Spleen (tissue), 11 donors: ENCODE data around the gene BIRC6. TPM values are rescaled to one million over a fixed set of nuclear protein-coding genes. Genes with fewer than 3 reads are reported as not detected.
"Not testable (repeated sequence)": the region's sequence is repeated elsewhere in the genome, so short reads cannot be mapped to it uniquely, and the experiment has no call there.

Experiments
- DNase-seq: peaks from one replicate; pipeline ENCODE4 v3.0.0-alpha.2; 2020
- H3K27ac ChIP-seq, 8 donors: fragments of 200-600 bp; sonication (generic) in 7 of 8; 1 replicate in 4 of 8; 2 replicates in 4 of 8; pipeline versions ENCODE4 v1.5.0 to v1.8.0; 2016 to 2021; ENCODE audit warnings: inconsistent platforms in 4 of 8, mild to moderate bottlenecking in 4 of 8, moderate library complexity in 1 of 8
- H3K27me3 ChIP-seq, 7 donors: fragments of 200-600 bp; sonication (generic) in 6 of 7; replicated peaks in 1 of 7; 1 replicate in 4 of 7; 2 replicates in 3 of 7; pipeline versions ENCODE4 v1.5.0 to v1.8.0; 2016 to 2021; ENCODE audit warnings: inconsistent platforms in 3 of 7, mild to moderate bottlenecking in 1 of 7
- H3K36me3 ChIP-seq, 6 donors: fragments of 200-600 bp; sonication (generic) in 5 of 6; 1 replicate in 4 of 6; 2 replicates in 2 of 6; pipeline versions ENCODE4 v1.5.0 to v1.8.0; 2016 to 2021; ENCODE audit warnings: inconsistent platforms in 2 of 6
- H3K4me1 ChIP-seq, 6 donors: fragments of 200-600 bp; sonication (generic) in 5 of 6; 1 replicate in 3 of 6; 2 replicates in 3 of 6; pipeline versions ENCODE4 v1.5.0 to v1.8.0; 2016 to 2021; ENCODE audit warnings: inconsistent platforms in 3 of 6
- H3K4me3 ChIP-seq, 8 donors: fragments of 200-600 bp; sonication (generic) in 7 of 8; 1 replicate in 4 of 8; 2 replicates in 4 of 8; pipeline versions ENCODE4 v1.5.0 to v1.8.0; 2016 to 2021; ENCODE audit warnings: inconsistent platforms in 4 of 8, mild to moderate bottlenecking in 4 of 8, moderate library complexity in 2 of 8
- H3K9me3 ChIP-seq, 8 donors: fragments of 200-600 bp; sonication (generic) in 7 of 8; 1 replicate in 4 of 8; 2 replicates in 4 of 8; pipeline versions ENCODE4 v1.5.0 to v1.8.0; 2016 to 2021; ENCODE audit warnings: inconsistent platforms in 4 of 8
- POLR2A ChIP-seq, 3 donors: fragments of 450-650 bp; IDR thresholded peaks; one replicate each; pipeline ENCODE4 v1.5.1; 2017; ENCODE audit warnings: antibody characterized with exemption in 3 of 3, mild to moderate bottlenecking in 1 of 3
- POLR2AphosphoS5 ChIP-seq, 3 donors: sonication (generic); formaldehyde crosslinking; IDR thresholded peaks; one replicate each; pipeline ENCODE4 v1.5.1; 2017; ENCODE audit warnings: antibody characterized with exemption in 3 of 3
- WGBS, 5 donors: extraction: QIAGEN DNeasy Blood & Tissue Kit in 3 of 5; methylation state at CpG; one replicate each; pipeline versions ENCODE4 v1.1.5 to v1.1.7; 2013 to 2018; 5-methylcytosine and 5-hydroxymethylcytosine counted together
- intact Hi-C: fragments of 100-400 bp; cut with DNase I; formaldehyde crosslinking; loops from one replicate; pipeline ENCODE4 v1.15.0; 2023; ENCODE audit warnings: low total_unique reads
- polyA plus RNA-seq, 3 donors: library from polyadenylated mRNA; stranded (reverse); fragments of 200-250 nt; gene quantifications; one replicate each; pipeline ENCODE4 v1.2.1, GENCODE V29; 2013
- total RNA-seq, 7 donors: library from RNA; depleted of rRNA in 3 of 7; stranded (reverse); fragments of >200 nt in 3 of 7; fragmentation: NEBNext Ultra II Directional in 4 of 7; extraction: Animal tissue kit (Norgen Biotek cat#: 25700) in 4 of 7; gene quantifications; one replicate each; pipeline versions ENCODE4 v1.1.0 to v1.2.1, GENCODE V29; 2016 to 2021
- TF ChIP-seq, protein P1 (sequence below), 11 experiments: fragments of 200-600 bp in 7 of 11; fragments of 450-650 bp in 4 of 11; sonication (generic) in 4 of 11; IDR thresholded peaks in 8 of 11; conservative IDR thresholded peaks in 3 of 11; 1 replicate in 7 of 11; 2 replicates in 4 of 11; pipeline versions ENCODE4 v1.4.0 to v1.8.0; 2016 to 2021; ENCODE audit warnings: antibody characterized with exemption in 11 of 11, inconsistent platforms in 4 of 11, mild to moderate bottlenecking in 1 of 11
- donor health status: healthy with polysubstance abuse.
- donor health status: DM: no; HTN: no; CAD: no; lungs with moderate emphysema.
- donor health status: DM: no; HTN: no; CAD: no.
- donor health status: Bipolar disorder and iron deficiency.
- donor health status: healthy.
- donor health status: DM: no; HTN: no; CAD: no.
- donor health status: DM: yes; HTN: yes; CAD: no.

BIRC6 gene
- total and polyA plus RNA-seq, 10 donors, result 17.8 to 226 (median 155) TPM

DNA sequence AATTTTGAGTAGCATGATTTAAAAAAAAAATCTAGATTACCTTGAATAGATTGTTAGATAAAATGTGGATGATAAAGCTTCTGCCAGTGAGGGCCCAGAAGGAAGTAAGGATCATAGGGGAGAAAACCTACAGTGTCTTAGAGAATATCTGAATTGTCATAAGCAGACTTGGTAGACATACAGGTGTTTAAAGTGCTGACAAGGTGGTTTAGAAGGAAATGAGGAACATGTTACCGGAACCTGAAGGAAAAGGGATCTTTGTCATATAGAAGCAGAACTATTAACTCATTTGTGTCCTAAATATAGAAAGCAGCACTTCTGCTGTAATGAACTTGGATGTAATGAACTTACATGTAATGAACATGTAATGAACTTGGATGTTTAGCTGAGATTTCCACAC is 176.1 kb downstream of the BIRC6 start:
- WGBS, 5 donors, result 33 to 62% (median 46%) methylated on average over 1 of the region's 1 CpG
- H3K36me3 ChIP-seq, result peaks cover 0 to 99% (median 30%) of the 10 kb centered on the region in 6 donors
- intact Hi-C loops, result no loop called here
- H3K27me3 ChIP-seq, result no peaks in the 10 kb centered on the region
- peaks cover 0 to 6% (median 0%) of the 10 kb centered on the region in 6 donors for H3K4me1 ChIP-seq
- peaks cover 0 to 6% (median 0%) of the 10 kb centered on the region in 8 donors for H3K9me3 ChIP-seq
- no peak for DNase-seq
- TF ChIP-seq POLR2A (IDR thresholded peaks at IDR 0.05) (no peak), POLR2AphosphoS5 (IDR thresholded peaks at IDR 0.05) (no peak)
- TF ChIP-seq, protein P1, sequence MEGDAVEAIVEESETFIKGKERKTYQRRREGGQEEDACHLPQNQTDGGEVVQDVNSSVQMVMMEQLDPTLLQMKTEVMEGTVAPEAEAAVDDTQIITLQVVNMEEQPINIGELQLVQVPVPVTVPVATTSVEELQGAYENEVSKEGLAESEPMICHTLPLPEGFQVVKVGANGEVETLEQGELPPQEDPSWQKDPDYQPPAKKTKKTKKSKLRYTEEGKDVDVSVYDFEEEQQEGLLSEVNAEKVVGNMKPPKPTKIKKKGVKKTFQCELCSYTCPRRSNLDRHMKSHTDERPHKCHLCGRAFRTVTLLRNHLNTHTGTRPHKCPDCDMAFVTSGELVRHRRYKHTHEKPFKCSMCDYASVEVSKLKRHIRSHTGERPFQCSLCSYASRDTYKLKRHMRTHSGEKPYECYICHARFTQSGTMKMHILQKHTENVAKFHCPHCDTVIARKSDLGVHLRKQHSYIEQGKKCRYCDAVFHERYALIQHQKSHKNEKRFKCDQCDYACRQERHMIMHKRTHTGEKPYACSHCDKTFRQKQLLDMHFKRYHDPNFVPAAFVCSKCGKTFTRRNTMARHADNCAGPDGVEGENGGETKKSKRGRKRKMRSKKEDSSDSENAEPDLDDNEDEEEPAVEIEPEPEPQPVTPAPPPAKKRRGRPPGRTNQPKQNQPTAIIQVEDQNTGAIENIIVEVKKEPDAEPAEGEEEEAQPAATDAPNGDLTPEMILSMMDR (IDR thresholded peaks at IDR 0.05 in 8 of 11, conservative IDR thresholded peaks at IDR 0.05 in 3 of 11), result no peak
- H3K4me3 ChIP-seq, result no peak overlapping the region
- no peak overlapping the region for H3K27ac ChIP-seq

DNA sequence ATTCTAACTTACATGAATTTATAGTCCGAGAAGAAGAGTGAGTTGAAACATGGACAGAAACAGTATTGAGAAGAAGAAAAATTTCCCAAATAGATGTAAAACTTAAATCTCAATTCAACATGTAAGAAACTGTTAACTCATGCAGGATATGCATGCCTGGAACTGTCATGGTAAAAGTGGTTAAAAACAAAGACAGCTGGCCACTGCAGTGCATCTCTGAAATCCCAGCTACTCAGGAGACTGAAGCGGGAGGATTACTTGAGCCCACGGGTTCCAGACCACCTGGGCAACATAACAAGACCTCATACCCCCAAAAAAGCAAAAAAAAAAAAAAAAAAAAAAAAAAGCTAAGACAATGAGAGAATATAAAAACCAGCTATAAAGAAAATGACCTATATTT is 178.0 kb downstream of the BIRC6 start:
- intact Hi-C loops, result no loop called here
- Histone ChIP-seq H3K4me1 (peaks cover 0 to 6% (median 0%) of the 10 kb centered on the region in 6 donors), H3K4me3 (no peak overlapping the region), H3K36me3 (peaks cover 0 to 94% (median 24%) of the 10 kb centered on the region in 6 donors), H3K27ac (no peak overlapping the region), H3K9me3 (peaks cover 0 to 6% (median 0%) of the 10 kb centered on the region in 8 donors), H3K27me3 (no peaks in the 10 kb centered on the region)
- 75 to 86% (median 78%) methylated on average over 3 of the region's 3 CpGs for whole genome bisulfite sequencing, 5 donors
- DNase-seq, result no peak
- TF ChIP-seq, protein P1 (IDR thresholded peaks at IDR 0.05 in 8 of 11, conservative IDR thresholded peaks at IDR 0.05 in 3 of 11), result no peak
- TF ChIP-seq POLR2AphosphoS5 (IDR thresholded peaks at IDR 0.05) (no peak), POLR2A (IDR thresholded peaks at IDR 0.05) (no peak)

DNA sequence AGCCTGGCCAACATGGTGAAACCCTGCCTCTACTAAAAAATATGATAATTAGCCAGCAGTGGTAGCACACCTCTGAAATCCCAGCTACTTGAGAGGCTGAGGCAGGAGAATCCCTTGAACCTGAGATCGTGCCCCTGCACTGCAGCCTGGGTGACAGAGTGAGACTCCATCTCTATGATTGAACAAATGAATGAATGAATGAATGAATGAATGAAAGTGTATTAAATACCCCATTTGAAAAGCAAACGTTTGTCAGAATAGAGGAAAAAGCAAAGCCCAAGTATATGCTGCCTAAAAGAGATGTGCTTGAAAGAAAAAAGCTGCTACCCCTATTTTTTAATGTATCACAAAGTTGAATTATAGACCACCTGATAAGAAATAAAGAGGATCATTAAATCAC is 181.9 kb downstream of the BIRC6 start:
- TF ChIP-seq, protein P1 (IDR thresholded peaks at IDR 0.05 in 8 of 11, conservative IDR thresholded peaks at IDR 0.05 in 3 of 11), result no peak
- TF ChIP-seq POLR2A (IDR thresholded peaks at IDR 0.05) (no peak), POLR2AphosphoS5 (IDR thresholded peaks at IDR 0.05) (no peak)
- Histone ChIP-seq H3K4me3 (no peak overlapping the region), H3K9me3 (peaks cover 0 to 6% (median 0%) of the 10 kb centered on the region in 8 donors), H3K27ac (no peak overlapping the region), H3K27me3 (no peaks in the 10 kb centered on the region), H3K36me3 (peaks cover 0 to 71% (median 13%) of the 10 kb centered on the region in 6 donors), H3K4me1 (no peaks in the 10 kb centered on the region)
- intact Hi-C loops, result no loop called here
- DNase-seq, result no peak
- WGBS, 5 donors, result 90 to 97% (median 92%) methylated on average over 2 of the region's 2 CpGs

DNA sequence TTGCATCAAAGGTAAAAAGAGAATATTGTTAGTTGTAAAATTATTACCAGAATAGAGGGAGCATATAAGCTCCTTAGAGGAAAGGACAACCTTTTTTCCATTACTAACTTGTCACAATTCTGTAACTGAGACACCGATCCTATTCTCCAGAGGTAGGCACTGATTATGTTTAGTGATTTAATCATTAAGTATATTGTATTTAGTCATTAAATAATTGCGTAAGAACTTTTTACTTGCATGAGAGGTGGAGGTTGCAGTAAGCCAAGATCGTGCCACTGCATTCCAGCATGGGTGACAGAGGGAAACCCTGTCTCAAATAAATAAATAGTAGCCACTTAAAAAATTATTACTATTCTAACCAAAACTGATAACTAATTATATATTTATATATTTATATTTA is 195.7 kb downstream of the BIRC6 start:
- H3K27me3 ChIP-seq, intact Hi-C loops, H3K9me3 ChIP-seq, H3K4me1 ChIP-seq, H3K4me3 ChIP-seq, H3K27ac ChIP-seq, DNase-seq: not testable (repeated sequence)
- 87 to 99% (median 94%) methylated on average over 3 of the region's 3 CpGs for WGBS, 5 donors
- peaks cover 0 to 53% (median 16%) of the 10 kb centered on the region in 6 donors for H3K36me3 ChIP-seq
